ENCODE results near the gene STRA8. TPM values are rescaled to one million over a fixed set of nuclear protein-coding genes. Genes with fewer than 3 reads are reported as not detected.

The STRA8 gene
- polyA plus RNA-seq, 1 donor (not counting 4 experiments of a cell fraction or from before 2014, with no cell fraction given), result not detected

DNA sequence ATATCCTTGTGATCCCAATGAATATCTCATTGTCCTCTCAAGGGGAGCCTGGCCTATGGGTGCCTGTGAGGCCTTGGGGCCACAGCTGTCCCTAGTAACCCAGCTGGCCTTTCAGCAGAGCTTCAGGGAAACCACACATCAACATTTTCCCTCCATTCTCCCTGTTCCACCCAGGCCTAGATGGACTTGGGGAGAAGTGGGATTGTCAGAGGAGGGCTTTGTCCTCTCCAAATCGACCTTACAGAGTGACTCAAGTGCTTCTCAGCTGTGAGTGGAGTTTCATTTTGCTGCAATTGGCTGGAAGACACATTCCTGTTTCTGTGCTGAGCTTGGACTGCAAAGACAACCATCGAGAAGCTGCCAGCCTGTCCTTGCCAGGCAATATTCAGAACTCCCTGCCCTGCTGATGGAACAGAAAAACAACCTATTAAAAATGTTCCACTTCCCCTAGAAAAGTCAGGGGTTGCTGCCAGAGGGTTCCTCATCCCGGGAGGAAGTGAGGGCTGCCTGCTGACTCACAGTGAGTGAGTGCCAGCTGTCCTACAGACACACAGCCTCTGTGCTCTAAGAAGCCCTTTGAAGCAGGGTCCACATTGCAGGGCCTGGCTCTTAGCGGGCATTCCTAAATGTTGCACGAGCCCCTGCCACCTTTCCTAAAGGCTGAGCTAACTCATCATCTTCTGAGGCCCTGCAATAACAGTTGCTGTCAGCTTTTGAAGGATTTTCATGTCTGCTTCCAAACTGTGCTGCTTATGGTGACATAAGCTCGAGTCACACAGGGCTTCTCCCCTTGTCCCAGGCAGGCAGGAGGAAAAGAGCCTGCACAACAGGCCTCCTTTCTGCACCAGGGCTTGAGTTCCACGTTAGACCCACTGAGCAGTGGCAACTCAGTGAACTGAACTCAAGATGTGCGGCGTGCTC, 20.5 kb downstream of the STRA8 start:
- H3K4me3 ChIP-seq (ENCODE audit: control insufficient read depth in 2 of 3, extremely low read depth in 1 of 3, insufficient read depth in 2 of 3, low read depth in 1 of 3, low read length in 3 of 3), result peak overlapping the region in 1 of 3 experiments; percentile 3
- H4K20me1 ChIP-seq (ENCODE audit: control insufficient read depth, extremely low read depth, insufficient read depth, low read length), result no peaks in the 10 kb centered on the region
- no peaks in the 10 kb centered on the region for H3K9me3 ChIP-seq (ENCODE audit: control insufficient read depth, low read depth, low read length)
- H3K9ac ChIP-seq (ENCODE audit: control insufficient read depth, extremely low read depth, insufficient read depth, low read length), result no peak overlapping the region
- H3K4me2 ChIP-seq (ENCODE audit: control insufficient read depth, extremely low read depth, insufficient read depth, low read depth, low read length), result peak overlapping the region; percentile 71
- peaks cover 15% of the 10 kb centered on the region for H3K4me1 ChIP-seq (ENCODE audit: control insufficient read depth, extremely low read depth, insufficient read depth, low read length)
- no peaks in the 10 kb centered on the region for H3K9me1 ChIP-seq (ENCODE audit: control insufficient read depth, extremely low read depth, insufficient read depth, low read length)
- H3K36me3 ChIP-seq (ENCODE audit: control insufficient read depth in 2 of 2, extremely low read depth in 1 of 2, insufficient read depth in 2 of 2, low read length in 2 of 2), result no peaks in the 10 kb centered on the region
- peak; percentile 90 for FAIRE-seq
- dilution Hi-C loops (cut with MboI; ENCODE audit: extremely low pct_ligation_motif_present, low sequenced_read_pairs), result no loop called here
- DNase-seq (ENCODE audit: low read depth, low spot score), result no peak
- H3K27ac ChIP-seq (ENCODE audit: control insufficient read depth, insufficient read depth, low read length), result peak overlapping the region; percentile 23
- H3K79me2 ChIP-seq (ENCODE audit: control insufficient read depth, insufficient read depth, low read length), result no peaks in the 10 kb centered on the region
- H3K27me3 ChIP-seq (ENCODE audit: control insufficient read depth, extremely low read depth, insufficient read depth, low read length), result no peaks in the 10 kb centered on the region
- H2AFZ ChIP-seq (ENCODE audit: control insufficient read depth, low read length), result peak overlapping the region; percentile 80
- TF ChIP-seq, protein P1, sequence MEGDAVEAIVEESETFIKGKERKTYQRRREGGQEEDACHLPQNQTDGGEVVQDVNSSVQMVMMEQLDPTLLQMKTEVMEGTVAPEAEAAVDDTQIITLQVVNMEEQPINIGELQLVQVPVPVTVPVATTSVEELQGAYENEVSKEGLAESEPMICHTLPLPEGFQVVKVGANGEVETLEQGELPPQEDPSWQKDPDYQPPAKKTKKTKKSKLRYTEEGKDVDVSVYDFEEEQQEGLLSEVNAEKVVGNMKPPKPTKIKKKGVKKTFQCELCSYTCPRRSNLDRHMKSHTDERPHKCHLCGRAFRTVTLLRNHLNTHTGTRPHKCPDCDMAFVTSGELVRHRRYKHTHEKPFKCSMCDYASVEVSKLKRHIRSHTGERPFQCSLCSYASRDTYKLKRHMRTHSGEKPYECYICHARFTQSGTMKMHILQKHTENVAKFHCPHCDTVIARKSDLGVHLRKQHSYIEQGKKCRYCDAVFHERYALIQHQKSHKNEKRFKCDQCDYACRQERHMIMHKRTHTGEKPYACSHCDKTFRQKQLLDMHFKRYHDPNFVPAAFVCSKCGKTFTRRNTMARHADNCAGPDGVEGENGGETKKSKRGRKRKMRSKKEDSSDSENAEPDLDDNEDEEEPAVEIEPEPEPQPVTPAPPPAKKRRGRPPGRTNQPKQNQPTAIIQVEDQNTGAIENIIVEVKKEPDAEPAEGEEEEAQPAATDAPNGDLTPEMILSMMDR (optimal IDR thresholded peaks at IDR 0.05 in 1 of 3, IDR thresholded peaks at IDR 0.05 in 1 of 3, conservative IDR thresholded peaks at IDR 0.05 in 1 of 3; ENCODE audit: extremely low read depth in 1 of 3, insufficient read depth in 2 of 3, low read length in 3 of 3), result no peak
- no peak for TF ChIP-seq EZH2 (IDR thresholded peaks at IDR 0.05; ENCODE audit: low read length)

DNA sequence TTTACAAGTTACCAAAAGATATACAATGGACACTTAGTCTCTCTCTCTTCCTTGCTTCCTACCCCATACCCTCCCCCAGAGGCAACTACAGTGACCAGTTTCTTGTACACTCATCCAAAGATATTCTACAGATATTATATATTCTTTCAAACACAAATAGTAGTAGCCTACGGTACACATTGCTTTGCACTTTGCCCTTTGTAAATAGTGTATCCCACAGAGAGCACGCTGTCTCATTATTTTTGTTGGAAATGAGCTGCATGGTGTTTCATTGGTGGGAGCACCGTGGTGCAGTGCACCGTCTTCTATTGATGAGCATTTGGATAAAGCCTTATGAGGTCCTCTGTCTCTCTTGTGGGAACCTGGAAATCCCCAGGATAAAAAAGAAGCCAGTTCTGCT, 24.2 kb downstream of the STRA8 start:
- no peak for FAIRE-seq
- H3K36me3 ChIP-seq (ENCODE audit: control insufficient read depth in 2 of 2, extremely low read depth in 1 of 2, insufficient read depth in 2 of 2, low read length in 2 of 2), result no peaks in the 10 kb centered on the region
- dilution Hi-C loops (cut with MboI; ENCODE audit: extremely low pct_ligation_motif_present, low sequenced_read_pairs), result no loop called here

More for the DNA sequence above, 24.2 kb downstream of the STRA8 start:
- Histone ChIP-seq H2AFZ (ENCODE audit: control insufficient read depth, low read length) (no peak overlapping the region), H3K79me2 (ENCODE audit: control insufficient read depth, insufficient read depth, low read length) (no peaks in the 10 kb centered on the region), H4K20me1 (ENCODE audit: control insufficient read depth, extremely low read depth, insufficient read depth, low read length) (no peaks in the 10 kb centered on the region), H3K9ac (ENCODE audit: control insufficient read depth, extremely low read depth, insufficient read depth, low read length) (no peak overlapping the region), H3K27me3 (ENCODE audit: control insufficient read depth, extremely low read depth, insufficient read depth, low read length) (no peaks in the 10 kb centered on the region), H3K9me3 (ENCODE audit: control insufficient read depth, low read depth, low read length) (no peaks in the 10 kb centered on the region), H3K9me1 (ENCODE audit: control insufficient read depth, extremely low read depth, insufficient read depth, low read length) (no peaks in the 10 kb centered on the region), H3K4me3 (ENCODE audit: control insufficient read depth in 2 of 3, extremely low read depth in 1 of 3, insufficient read depth in 2 of 3, low read depth in 1 of 3, low read length in 3 of 3) (no peak overlapping the region), H3K4me1 (ENCODE audit: control insufficient read depth, extremely low read depth, insufficient read depth, low read length) (peaks cover 18% of the 10 kb centered on the region), H3K27ac (ENCODE audit: control insufficient read depth, insufficient read depth, low read length) (no peak overlapping the region), H3K4me2 (ENCODE audit: control insufficient read depth, extremely low read depth, insufficient read depth, low read depth, low read length) (no peak overlapping the region)
- TF ChIP-seq, protein P1 (optimal IDR thresholded peaks at IDR 0.05 in 1 of 3, IDR thresholded peaks at IDR 0.05 in 1 of 3, conservative IDR thresholded peaks at IDR 0.05 in 1 of 3; ENCODE audit: extremely low read depth in 1 of 3, insufficient read depth in 2 of 3, low read length in 3 of 3), result no peak
- TF ChIP-seq EZH2 (IDR thresholded peaks at IDR 0.05; ENCODE audit: low read length), result no peak
- DNase-seq (ENCODE audit: low read depth, low spot score), result no peak
